Activated CD8-positive, alpha-beta T cell treated with anti-CD3 and anti-CD28 coated beads, Interleukin-2, amount 10 ng/mL, durations not matched to agents 7 days and 5 days (primary cell): ENCODE measurements around the gene HTR6. TPM values are rescaled to one million over a fixed set of nuclear protein-coding genes. Genes with fewer than 3 reads are reported as not detected.

ENCODE experiments used
- ATAC-seq: fragments of 150-1000 bp; cut with Tn5 transposase; one replicate; pipeline ENCODE4 v1.10.0; 2021; ENCODE audit warnings: moderate library complexity
- CTCF ChIA-PET: fragments of 350-600 bp; sonication (Branson Sonifier 250); formaldehyde crosslinking; loops from one replicate; lab custom pipeline; 2021; ENCODE audit warnings: antibody characterized with exemption; lab: Charles Lee
- POLR2A ChIA-PET: fragments of 350-600 bp; sonication (Branson Sonifier 250); formaldehyde crosslinking; loops from one replicate; lab custom pipeline; 2021; ENCODE audit warnings: antibody characterized with exemption; lab: Charles Lee
- DNase-seq: peaks from one replicate; pipeline ENCODE4 v3.0.0-alpha.2; 2020
- H3K27ac Mint-ChIP-seq: one replicate; pipeline ENCODE4 v1.8.0; 2021; ENCODE audit warnings: mild to moderate bottlenecking, mixed read lengths
- H3K27me3 Mint-ChIP-seq: one replicate; pipeline ENCODE4 v1.8.0; 2021; ENCODE audit warnings: low read depth, mixed read lengths
- H3K36me3 Mint-ChIP-seq: one replicate; pipeline ENCODE4 v1.8.0; 2021; ENCODE audit warnings: low read depth, mixed read lengths
- H3K4me1 Mint-ChIP-seq: one replicate; pipeline ENCODE4 v1.8.0; 2021; ENCODE audit warnings: low read depth, mixed read lengths
- H3K4me3 Mint-ChIP-seq: one replicate; pipeline ENCODE4 v1.8.0; 2021; ENCODE audit warnings: mild to moderate bottlenecking, mixed read lengths
- H3K9me3 Mint-ChIP-seq: one replicate; pipeline ENCODE4 v1.8.0; 2022; ENCODE audit warnings: mixed read lengths; ENCODE audit not compliant: insufficient read depth
- total RNA-seq, 2 experiments: library from RNA; stranded (reverse); gene quantifications; one replicate each; pipeline ENCODE4 v1.2.3, GENCODE V29; 2021

HTR6 gene
- total RNA-seq, 2 experiments from 2014 or later: not detected

DNA sequence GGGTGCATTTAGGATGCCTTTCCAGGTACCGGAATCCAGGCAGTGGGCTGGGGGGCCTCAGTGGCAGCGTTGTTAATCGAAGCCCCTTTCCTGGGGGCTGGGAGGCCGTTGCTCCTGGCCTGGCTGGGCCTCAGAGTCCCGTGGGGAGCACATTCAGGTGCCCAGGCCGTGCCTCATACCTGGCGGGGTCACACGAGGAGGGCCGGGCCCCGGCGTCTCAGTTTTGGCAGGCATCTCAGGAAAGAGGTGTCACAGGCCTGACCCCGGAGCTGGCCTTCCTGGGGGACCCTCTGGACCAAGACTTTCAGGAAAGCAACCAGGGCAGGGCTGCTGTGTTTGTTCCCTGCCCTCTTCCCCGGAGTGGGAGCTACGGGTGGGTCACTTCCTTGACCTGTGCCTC, 16.4 kb upstream of the HTR6 start:
- DNase-seq (no peak), ATAC-seq (no peak)
- H3K9me3 Mint-ChIP-seq: no peaks in the 10 kb centered on the region
- H3K4me1 Mint-ChIP-seq: peaks cover 37% of the 10 kb centered on the region
- H3K36me3 Mint-ChIP-seq: peaks cover 2% of the 10 kb centered on the region
- peaks cover 3% of the 10 kb centered on the region for H3K27me3 Mint-ChIP-seq
- no peak overlapping the region for H3K27ac Mint-ChIP-seq
- ChIA-PET CTCF (interaction anchor here (1.0 to 4.2 kb wide), 6 partner anchors 8 to 256 kb away, joined by 3 to 21 read pairs (median 3); a partner anchor contains a TSS), POLR2A (interaction anchor here (0.6 kb wide), 1 partner anchor 454 kb away, joined by 3 read pairs; no protein-coding TSS in a partner anchor)
- no peak overlapping the region for H3K4me3 Mint-ChIP-seq

DNA sequence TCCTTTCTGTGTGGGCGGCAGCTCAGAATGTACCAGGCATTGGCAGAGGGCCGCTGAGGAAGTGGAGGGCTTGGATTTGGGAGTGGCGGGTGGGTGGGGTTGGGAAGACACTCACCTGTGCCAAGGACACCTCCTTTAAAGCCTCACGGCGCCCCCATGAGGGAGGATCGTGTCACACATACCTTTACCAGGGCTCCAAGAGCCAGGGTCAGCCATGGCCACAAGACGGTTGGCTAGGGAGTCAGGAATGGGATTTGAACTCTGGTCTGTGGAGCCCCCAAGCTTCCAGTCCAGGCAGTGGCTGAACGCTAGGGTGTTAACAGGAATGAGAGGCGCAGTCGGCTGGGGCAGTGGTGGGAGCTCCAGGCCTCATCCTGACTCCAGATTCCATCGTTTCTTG, 16.0 kb upstream of the HTR6 start:
- no peak overlapping the region for H3K4me3 Mint-ChIP-seq
- CTCF ChIA-PET: interaction anchor here (1.0 to 4.2 kb wide), 6 partner anchors 8 to 256 kb away, joined by 3 to 21 read pairs (median 3); a partner anchor contains a TSS
- ATAC-seq: no peak
- peaks cover 2% of the 10 kb centered on the region for H3K36me3 Mint-ChIP-seq
- H3K9me3 Mint-ChIP-seq: no peaks in the 10 kb centered on the region
- H3K4me1 Mint-ChIP-seq: peaks cover 37% of the 10 kb centered on the region
- POLR2A ChIA-PET: no interaction called here
- no peaks in the 10 kb centered on the region for H3K27me3 Mint-ChIP-seq
- H3K27ac Mint-ChIP-seq: no peak overlapping the region
- no peak for DNase-seq

DNA sequence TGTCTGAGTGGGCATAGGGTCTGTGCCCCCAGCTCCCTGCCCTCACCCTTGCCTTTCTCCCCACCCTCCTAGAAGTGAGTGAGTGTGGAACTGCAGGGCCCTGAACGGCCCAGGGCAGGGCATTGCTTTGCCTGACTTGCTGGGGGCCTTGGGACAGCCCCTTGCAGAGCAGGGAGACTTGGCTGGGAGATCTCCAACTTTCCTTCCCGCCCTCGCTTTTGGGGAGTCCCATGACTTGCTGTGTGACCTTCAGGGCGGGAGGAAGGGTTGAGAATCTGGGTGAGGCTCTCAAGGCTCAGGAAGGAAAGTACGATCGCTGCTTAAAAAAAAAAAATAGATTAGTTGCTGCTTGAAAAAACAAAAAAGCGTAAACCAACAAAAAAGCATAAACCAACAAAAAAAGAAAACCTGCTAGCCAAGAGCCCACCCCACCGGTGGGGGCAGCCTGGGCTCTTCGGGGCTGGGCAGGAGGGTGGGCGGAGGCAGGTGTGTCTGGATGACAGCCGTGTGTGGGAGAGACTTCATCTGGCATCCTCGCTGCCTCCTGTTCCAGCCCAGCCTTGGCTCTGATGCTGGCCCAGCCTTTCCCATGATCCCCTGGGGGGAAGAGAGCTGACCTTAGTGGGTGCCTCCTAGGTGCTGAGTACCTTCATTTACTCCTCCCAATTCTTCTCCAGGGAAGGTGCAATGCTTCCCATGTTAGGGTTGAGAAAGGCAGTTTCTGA, 14.1 kb upstream of the HTR6 start:
- H3K36me3 Mint-ChIP-seq: no peaks in the 10 kb centered on the region
- no peak overlapping the region for H3K27ac Mint-ChIP-seq
- no peak for ATAC-seq
- CTCF ChIA-PET: interaction anchor here (0.6 to 4.2 kb wide), 19 partner anchors 9 to 307 kb away, joined by 3 to 21 read pairs (median 4); a partner anchor contains a TSS
- H3K4me1 Mint-ChIP-seq: peaks cover 32% of the 10 kb centered on the region
- no peak for DNase-seq
- POLR2A ChIA-PET: interaction anchor here (0.6 to 0.9 kb wide), 2 partner anchors 52 to 53 kb away, joined by 3 to 4 read pairs; a partner anchor contains a TSS
- no peaks in the 10 kb centered on the region for H3K27me3 Mint-ChIP-seq
- no peak overlapping the region for H3K4me3 Mint-ChIP-seq
- H3K9me3 Mint-ChIP-seq: no peaks in the 10 kb centered on the region

DNA sequence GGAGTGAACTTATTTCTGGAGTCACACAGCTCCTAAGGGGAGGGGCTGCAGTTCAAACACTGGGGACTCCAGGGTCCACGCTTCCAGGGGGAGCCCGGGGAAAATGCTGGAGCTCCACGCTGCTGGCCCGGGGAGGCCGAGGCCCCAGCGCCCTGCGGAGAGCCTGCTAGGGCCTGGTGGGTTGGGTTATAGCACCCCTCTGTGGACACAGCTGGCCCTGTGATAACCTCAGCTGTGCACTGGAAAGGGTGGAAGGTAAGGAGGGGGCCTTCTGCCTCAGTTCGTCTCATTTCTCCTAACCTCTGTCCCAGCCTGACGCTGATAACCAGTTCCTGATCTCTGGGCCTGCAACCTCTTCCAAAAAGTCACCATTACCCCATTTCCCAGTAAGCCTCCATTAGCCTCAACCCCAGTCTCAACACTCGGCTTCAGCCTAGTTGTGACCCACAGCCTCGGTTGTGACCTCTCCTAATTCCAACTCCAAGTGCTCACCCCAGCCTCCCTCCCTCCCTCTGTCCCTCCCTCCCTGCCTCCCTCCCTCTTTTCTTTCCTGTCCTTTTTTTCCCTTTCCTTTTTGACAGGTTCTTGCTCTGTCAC, 13.4 kb upstream of the HTR6 start:
- Mint-ChIP-seq H3K27ac (peak overlapping the region; percentile 22), H3K36me3 (no peaks in the 10 kb centered on the region), H3K4me3 (no peak overlapping the region), H3K27me3 (no peaks in the 10 kb centered on the region), H3K4me1 (peaks cover 26% of the 10 kb centered on the region), H3K9me3 (no peaks in the 10 kb centered on the region)
- ATAC-seq: peak; percentile 59
- ChIA-PET POLR2A (interaction anchor here (0.6 to 0.9 kb wide), 2 partner anchors 53 to 54 kb away, joined by 3 to 4 read pairs; a partner anchor contains a TSS), CTCF (interaction anchor here (0.6 to 4.2 kb wide), 20 partner anchors 9 to 308 kb away, joined by 3 to 21 read pairs (median 4); a partner anchor contains a TSS)
- DNase-seq: peak; percentile 59

DNA sequence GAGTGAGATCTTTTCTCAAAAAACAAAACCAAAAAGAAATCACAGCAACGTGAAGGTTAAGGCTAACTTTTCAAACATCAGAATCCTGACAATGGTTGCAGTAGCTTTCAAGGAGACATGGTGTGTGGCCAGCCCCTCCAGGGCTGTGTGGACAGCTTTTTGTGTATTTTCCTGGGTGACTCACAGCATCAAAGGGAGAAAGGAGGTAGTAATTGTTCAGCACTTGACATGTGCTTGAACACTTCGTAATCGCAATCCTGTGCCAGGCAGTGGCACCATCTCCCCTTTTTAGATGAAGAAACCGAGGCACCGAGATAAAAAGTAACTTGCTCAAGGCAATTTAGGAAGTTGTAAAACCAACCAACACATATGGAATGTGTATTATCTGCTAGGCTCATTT, 10.3 kb upstream of the HTR6 start:
- Mint-ChIP-seq H3K27me3 (no peaks in the 10 kb centered on the region), H3K27ac (no peak overlapping the region), H3K36me3 (peaks cover 1% of the 10 kb centered on the region), H3K9me3 (no peaks in the 10 kb centered on the region), H3K4me1 (peaks cover 7% of the 10 kb centered on the region), H3K4me3 (no peak overlapping the region)
- ChIA-PET CTCF (interaction anchor here (0.6 to 3.0 kb wide), 34 partner anchors 8 to 475 kb away, joined by 3 to 13 read pairs (median 4); partner anchors contain the start of genes EMC1 and MRTO4), POLR2A (interaction anchor here (1.0 to 1.1 kb wide), 2 partner anchors 10 to 185 kb away, joined by 3 read pairs; partner anchors contain the start of gene NBL1)
- ATAC-seq: no peak
- no peak for DNase-seq

DNA sequence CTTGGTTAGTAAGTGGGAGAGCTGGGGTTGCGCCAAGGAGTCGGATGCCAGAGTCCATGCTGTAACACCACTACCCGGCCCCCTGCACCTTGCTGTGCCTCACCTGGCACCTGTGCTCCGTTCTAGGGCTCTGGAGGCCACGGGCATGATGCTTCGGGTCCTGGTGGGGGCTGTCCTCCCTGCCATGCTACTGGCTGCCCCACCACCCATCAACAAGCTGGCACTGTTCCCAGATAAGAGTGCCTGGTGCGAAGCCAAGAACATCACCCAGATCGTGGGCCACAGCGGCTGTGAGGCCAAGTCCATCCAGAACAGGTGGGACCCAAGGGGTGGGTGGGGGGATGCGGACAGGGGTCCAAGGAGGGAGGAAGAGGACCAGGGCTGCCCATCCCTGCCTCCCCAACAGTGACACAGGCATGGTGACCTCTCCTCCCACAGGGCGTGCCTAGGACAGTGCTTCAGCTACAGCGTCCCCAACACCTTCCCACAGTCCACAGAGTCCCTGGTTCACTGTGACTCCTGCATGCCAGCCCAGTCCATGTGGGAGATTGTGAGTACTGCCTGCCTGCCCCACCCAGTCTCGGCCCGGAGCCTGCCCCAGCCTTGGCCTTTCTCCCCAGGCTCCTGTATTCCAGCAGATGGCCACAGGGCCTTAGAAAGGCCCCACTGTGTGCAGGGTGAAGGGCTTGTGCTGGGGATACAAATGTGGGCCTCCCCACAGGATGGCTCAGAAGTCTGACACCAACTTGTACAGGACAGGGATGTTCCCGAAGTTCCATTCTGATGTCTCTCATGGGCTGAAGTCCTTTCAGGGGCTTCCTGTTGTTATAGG, 9.6 kb upstream of the HTR6 start:
- ATAC-seq: no peak
- peaks cover 1% of the 10 kb centered on the region for H3K36me3 Mint-ChIP-seq
- H3K4me3 Mint-ChIP-seq: no peak overlapping the region
- peaks cover 12% of the 10 kb centered on the region for H3K4me1 Mint-ChIP-seq
- ChIA-PET POLR2A (no interaction called here), CTCF (interaction anchor here (1.0 to 3.0 kb wide), 9 partner anchors 7 to 476 kb away, joined by 3 to 13 read pairs (median 6); no protein-coding TSS in a partner anchor)
- H3K27ac Mint-ChIP-seq: no peak overlapping the region
- no peaks in the 10 kb centered on the region for H3K27me3 Mint-ChIP-seq
- H3K9me3 Mint-ChIP-seq: no peaks in the 10 kb centered on the region
- no peak for DNase-seq

DNA sequence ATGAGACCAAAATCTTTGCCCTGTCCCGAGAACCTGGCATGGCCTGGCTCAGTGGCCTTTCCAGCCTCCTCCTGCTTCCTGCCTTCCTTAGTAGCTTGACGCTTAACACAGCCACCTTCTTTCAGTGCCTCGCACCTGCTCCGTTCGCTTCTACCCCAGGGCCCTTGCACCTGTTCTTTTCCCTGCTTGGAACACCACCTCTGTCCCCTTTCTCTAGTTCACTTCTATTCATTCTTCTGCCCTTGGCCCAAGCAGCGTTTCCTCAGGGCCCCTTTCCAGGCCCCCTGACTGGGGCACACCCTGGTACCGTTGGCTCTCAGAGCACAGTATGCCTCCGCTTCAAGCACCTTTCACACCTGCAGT, 9.0 kb upstream of the HTR6 start:
- H3K9me3 Mint-ChIP-seq: no peaks in the 10 kb centered on the region
- H3K27ac Mint-ChIP-seq: no peak overlapping the region
- ATAC-seq: no peak
- no peak overlapping the region for H3K4me3 Mint-ChIP-seq
- H3K4me1 Mint-ChIP-seq: peaks cover 12% of the 10 kb centered on the region
- ChIA-PET CTCF (no interaction called here), POLR2A (no interaction called here)
- no peak for DNase-seq
- no peaks in the 10 kb centered on the region for H3K27me3 Mint-ChIP-seq
- H3K36me3 Mint-ChIP-seq: peaks cover 1% of the 10 kb centered on the region

DNA sequence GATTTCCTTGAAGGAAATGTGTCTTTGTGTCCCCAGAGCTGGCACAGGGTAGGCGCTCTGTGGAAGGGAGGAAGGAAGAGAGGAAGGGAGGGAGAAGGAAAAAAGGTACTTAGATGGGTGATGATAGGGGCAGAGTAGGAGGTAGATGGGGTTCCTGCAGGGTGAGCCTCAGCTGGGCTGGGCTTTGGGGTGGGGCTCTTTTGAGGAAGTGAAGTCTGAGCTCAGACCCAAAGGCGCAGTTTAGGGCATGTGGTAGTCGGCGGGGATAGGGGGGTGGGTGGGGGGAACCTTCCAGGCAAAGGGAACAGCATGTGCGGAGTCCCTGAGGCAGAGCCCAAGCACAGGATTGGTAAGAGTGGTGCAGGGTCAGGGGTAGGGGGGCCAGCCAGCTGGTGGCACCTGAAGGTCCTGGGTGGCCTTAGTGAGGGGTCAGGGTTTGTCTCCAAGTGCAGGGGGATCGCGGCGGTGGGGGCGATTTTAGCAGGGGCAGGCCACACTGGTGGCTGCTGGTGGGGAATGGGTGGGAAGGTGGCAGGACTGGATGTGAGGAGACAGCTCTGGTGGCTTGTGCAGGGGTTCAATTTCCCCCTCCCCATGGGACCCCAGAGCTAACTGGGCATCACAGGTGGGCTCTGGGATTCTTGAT, 8.4 kb upstream of the HTR6 start:
- ChIA-PET POLR2A (interaction anchor here (0.6 to 1.0 kb wide), 2 partner anchors 58 to 188 kb away, joined by 3 to 4 read pairs; no protein-coding TSS in a partner anchor), CTCF (no interaction called here)
- Mint-ChIP-seq H3K36me3 (peaks cover 1% of the 10 kb centered on the region), H3K4me1 (peaks cover 12% of the 10 kb centered on the region), H3K27ac (no peak overlapping the region), H3K9me3 (no peaks in the 10 kb centered on the region), H3K4me3 (no peak overlapping the region), H3K27me3 (no peaks in the 10 kb centered on the region)
- DNase-seq: no peak
- ATAC-seq: no peak

DNA sequence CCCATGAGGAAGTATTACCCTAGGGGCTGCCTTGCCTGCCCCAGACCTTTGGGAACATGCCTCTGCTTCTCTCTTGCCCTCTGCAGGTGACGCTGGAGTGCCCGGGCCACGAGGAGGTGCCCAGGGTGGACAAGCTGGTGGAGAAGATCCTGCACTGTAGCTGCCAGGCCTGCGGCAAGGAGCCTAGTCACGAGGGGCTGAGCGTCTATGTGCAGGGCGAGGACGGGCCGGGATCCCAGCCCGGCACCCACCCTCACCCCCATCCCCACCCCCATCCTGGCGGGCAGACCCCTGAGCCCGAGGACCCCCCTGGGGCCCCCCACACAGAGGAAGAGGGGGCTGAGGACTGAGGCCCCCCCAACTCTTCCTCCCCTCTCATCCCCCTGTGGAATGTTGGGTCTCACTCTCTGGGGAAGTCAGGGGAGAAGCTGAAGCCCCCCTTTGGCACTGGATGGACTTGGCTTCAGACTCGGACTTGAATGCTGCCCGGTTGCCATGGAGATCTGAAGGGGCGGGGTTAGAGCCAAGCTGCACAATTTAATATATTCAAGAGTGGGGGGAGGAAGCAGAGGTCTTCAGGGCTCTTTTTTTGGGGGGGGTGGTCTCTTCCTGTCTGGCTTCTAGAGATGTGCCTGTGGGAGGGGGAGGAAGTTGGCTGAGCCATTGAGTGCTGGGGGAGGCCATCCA, 7.8 kb upstream of the HTR6 start:
- ChIA-PET POLR2A (interaction anchor here (0.6 to 1.0 kb wide), 2 partner anchors 58 to 189 kb away, joined by 3 to 4 read pairs; no protein-coding TSS in a partner anchor), CTCF (interaction anchor here (0.9 kb wide), 1 partner anchor 36 kb away, joined by 3 read pairs; no protein-coding TSS in a partner anchor)
- H3K36me3 Mint-ChIP-seq: peaks cover 1% of the 10 kb centered on the region
- no peak overlapping the region for H3K4me3 Mint-ChIP-seq
- H3K9me3 Mint-ChIP-seq: no peaks in the 10 kb centered on the region
- no peak for ATAC-seq
- no peak for DNase-seq
- H3K4me1 Mint-ChIP-seq: peaks cover 13% of the 10 kb centered on the region
- peaks cover 4% of the 10 kb centered on the region for H3K27me3 Mint-ChIP-seq
- H3K27ac Mint-ChIP-seq: no peak overlapping the region

DNA sequence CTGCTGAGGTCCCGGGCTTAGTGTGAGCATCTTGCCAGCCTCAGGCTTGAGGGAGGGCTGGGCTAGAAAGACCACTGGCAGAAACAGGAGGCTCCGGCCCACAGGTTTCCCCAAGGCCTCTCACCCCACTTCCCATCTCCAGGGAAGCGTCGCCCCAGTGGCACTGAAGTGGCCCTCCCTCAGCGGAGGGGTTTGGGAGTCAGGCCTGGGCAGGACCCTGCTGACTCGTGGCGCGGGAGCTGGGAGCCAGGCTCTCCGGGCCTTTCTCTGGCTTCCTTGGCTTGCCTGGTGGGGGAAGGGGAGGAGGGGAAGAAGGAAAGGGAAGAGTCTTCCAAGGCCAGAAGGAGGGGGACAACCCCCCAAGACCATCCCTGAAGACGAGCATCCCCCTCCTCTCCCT, 7.2 kb upstream of the HTR6 start:
- ATAC-seq: no peak
- DNase-seq: no peak
- Mint-ChIP-seq H3K4me3 (no peak overlapping the region), H3K27me3 (peaks cover 4% of the 10 kb centered on the region), H3K4me1 (peaks cover 13% of the 10 kb centered on the region), H3K27ac (no peak overlapping the region), H3K36me3 (peaks cover 1% of the 10 kb centered on the region), H3K9me3 (no peaks in the 10 kb centered on the region)
- ChIA-PET POLR2A (interaction anchor here (1.0 kb wide), 1 partner anchor 189 kb away, joined by 3 read pairs; no protein-coding TSS in a partner anchor), CTCF (interaction anchor here (0.9 kb wide), 1 partner anchor 37 kb away, joined by 3 read pairs; no protein-coding TSS in a partner anchor)
